ENCODE measurements around the gene NUDT8. TPM values are rescaled to one million over a fixed set of nuclear protein-coding genes. Genes with fewer than 3 reads are reported as not detected.
"Not testable (repeated sequence)": the region's sequence is repeated elsewhere in the genome, so short reads cannot be mapped to it uniquely, and the experiment has no call there.

NUDT8 gene
- total RNA-seq, 2 donors from 2014 or later: 9.9 to 11.5 TPM

DNA sequence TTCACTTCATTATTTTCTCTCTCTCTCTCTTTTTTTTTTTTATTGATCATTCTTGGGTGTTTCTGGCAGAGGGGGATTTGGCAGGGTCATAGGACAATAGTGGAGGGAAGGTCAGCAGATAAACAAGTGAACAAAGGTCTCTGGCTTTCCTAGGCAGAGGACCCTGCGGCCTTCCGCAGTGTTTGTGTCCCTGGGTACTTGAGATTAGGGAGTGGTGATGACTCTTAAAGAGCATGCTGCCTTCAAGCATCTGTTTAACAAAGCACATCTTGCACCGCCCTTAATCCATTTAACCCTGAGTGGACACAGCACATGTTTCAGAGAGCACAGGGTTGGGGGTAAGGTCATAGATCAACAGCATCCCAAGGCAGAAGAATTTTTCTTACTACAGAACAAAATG lies 32.3 kb downstream of the NUDT8 start:
- ATAC-seq; H3K9me3 Mint-ChIP-seq; H3K27me3 Mint-ChIP-seq; H3K4me3 Mint-ChIP-seq; H3K36me3 Mint-ChIP-seq; DNase-seq (ENCODE audit: low spot score): not testable (repeated sequence)
- Mint-ChIP-seq H3K27ac (peak overlapping the region in 1 of 2 donors; percentile 68), H3K4me1 (ENCODE audit: low read depth in 2 of 2) (peaks cover 21 to 28% of the 10 kb centered on the region in 2 donors)

DNA sequence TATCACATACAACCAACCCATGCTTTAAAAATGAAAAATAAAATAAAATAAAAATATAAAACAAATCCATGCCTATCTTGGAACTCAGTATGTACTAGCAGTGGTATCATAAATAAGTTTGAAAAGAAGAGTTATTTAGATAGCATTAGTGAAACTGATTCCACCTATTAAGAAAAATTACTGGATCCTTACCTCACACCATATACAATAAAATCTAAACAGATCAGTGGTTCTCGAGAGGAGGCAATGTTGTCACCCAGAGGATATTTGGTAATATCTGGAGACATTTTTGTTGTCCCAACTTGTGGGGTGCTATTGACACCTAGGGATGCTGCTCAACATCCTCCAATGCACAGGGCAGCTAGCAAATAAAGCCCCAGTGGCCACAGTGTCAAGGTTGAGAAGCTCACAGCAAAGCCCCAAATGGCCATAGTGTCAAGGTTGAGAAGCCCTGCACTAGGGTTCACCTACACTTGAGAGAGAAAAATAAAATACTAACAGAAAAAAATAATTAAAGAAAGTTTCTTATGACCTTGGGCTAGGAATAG lies 32.9 kb downstream of the NUDT8 start:
- ATAC-seq: peak in 1 of 2 donors; percentile 74
- no peaks in the 10 kb centered on the region for H3K9me3 Mint-ChIP-seq
- peak overlapping the region in 1 of 2 donors; percentile 68 for H3K27ac Mint-ChIP-seq
- DNase-seq (ENCODE audit: low spot score): no peak
- no peaks in the 10 kb centered on the region for H3K36me3 Mint-ChIP-seq
- peaks cover 21 to 28% of the 10 kb centered on the region in 2 donors for H3K4me1 Mint-ChIP-seq (ENCODE audit: low read depth in 2 of 2)
- H3K4me3 Mint-ChIP-seq: no peak overlapping the region
- H3K27me3 Mint-ChIP-seq: no peaks in the 10 kb centered on the region

- no peak for ATAC-seq
- H3K9me3 Mint-ChIP-seq: no peaks in the 10 kb centered on the region
- H3K27me3 Mint-ChIP-seq: no peaks in the 10 kb centered on the region
- peaks cover 3 to 6% of the 10 kb centered on the region in 2 donors for H3K4me1 Mint-ChIP-seq (ENCODE audit: low read depth in 2 of 2)
- H3K36me3 Mint-ChIP-seq: no peaks in the 10 kb centered on the region
- H3K4me3 Mint-ChIP-seq: no peak overlapping the region
- no peak for DNase-seq (ENCODE audit: low spot score)
- H3K27ac Mint-ChIP-seq: no peak overlapping the region
Measured at GRCh38 chr11:67594480-67594879, 35.3 kb downstream of the NUDT8 start.

- Mint-ChIP-seq H3K27ac (no peak overlapping the region), H3K36me3 (no peaks in the 10 kb centered on the region), H3K27me3 (no peaks in the 10 kb centered on the region), H3K9me3 (no peaks in the 10 kb centered on the region), H3K4me3 (no peak overlapping the region), H3K4me1 (ENCODE audit: low read depth in 2 of 2) (peaks cover 0 to 4% of the 10 kb centered on the region in 2 donors)
- DNase-seq (ENCODE audit: low spot score): no peak
- ATAC-seq: no peak
Measured at GRCh38 chr11:67593565-67593905, 36.2 kb downstream of the NUDT8 start.

- ATAC-seq (no peak), DNase-seq (ENCODE audit: low spot score) (no peak)
- Mint-ChIP-seq H3K4me1 (ENCODE audit: low read depth in 2 of 2) (peaks cover 1 to 5% of the 10 kb centered on the region in 2 donors), H3K27ac (no peak overlapping the region), H3K36me3 (no peaks in the 10 kb centered on the region), H3K9me3 (no peaks in the 10 kb centered on the region), H3K27me3 (no peaks in the 10 kb centered on the region), H3K4me3 (no peak overlapping the region)
Measured at GRCh38 chr11:67592880-67593564, 36.7 kb downstream of the NUDT8 start.

DNA sequence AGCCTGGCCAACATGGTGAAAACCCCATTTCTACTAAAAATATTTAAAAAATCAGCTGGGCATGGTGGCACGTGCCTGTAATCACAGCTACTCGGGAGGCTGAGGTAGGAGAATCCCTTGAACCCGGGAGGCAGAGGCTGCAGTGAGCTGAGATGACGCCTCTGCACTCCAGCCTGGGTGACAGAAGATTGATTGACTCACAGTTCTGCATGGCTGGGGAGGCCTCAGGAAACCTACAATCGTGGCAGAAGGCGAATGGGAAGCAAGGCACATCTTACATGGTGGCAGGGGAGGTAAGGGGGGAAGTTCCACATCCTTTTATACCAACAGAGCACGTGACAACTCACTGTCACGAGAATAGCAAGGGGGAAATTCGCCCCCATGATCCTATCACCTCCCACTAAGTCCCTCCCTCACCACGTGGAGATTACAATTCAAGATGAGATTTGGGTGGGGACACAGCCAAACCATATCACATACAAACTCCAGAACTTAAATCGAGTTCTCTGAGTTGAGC lies 40.8 kb downstream of the NUDT8 start:
- not testable (repeated sequence) for H3K27ac Mint-ChIP-seq

GRCh38 chr11:67588136-67588503 lies 41.6 kb downstream of the NUDT8 start:
- H3K27ac Mint-ChIP-seq: no peak overlapping the region
- peaks cover 36 to 37% of the 10 kb centered on the region in 2 donors for H3K4me1 Mint-ChIP-seq (ENCODE audit: low read depth in 2 of 2)
- H3K36me3 Mint-ChIP-seq: peaks cover 20% of the 10 kb centered on the region
- H3K4me3 Mint-ChIP-seq: no peak overlapping the region
- ATAC-seq (no peak), DNase-seq (ENCODE audit: low spot score) (no peak)
- no peaks in the 10 kb centered on the region for H3K27me3 Mint-ChIP-seq
- H3K9me3 Mint-ChIP-seq: no peaks in the 10 kb centered on the region

More for the DNA sequence above, 40.8 kb downstream of the NUDT8 start:
- Mint-ChIP-seq H3K36me3 (peaks cover 20% of the 10 kb centered on the region), H3K4me1 (ENCODE audit: low read depth in 2 of 2) (peaks cover 32 to 33% of the 10 kb centered on the region in 2 donors)
- not testable (repeated sequence) for H3K4me3 Mint-ChIP-seq; H3K27me3 Mint-ChIP-seq; DNase-seq (ENCODE audit: low spot score); ATAC-seq; H3K9me3 Mint-ChIP-seq

DNA sequence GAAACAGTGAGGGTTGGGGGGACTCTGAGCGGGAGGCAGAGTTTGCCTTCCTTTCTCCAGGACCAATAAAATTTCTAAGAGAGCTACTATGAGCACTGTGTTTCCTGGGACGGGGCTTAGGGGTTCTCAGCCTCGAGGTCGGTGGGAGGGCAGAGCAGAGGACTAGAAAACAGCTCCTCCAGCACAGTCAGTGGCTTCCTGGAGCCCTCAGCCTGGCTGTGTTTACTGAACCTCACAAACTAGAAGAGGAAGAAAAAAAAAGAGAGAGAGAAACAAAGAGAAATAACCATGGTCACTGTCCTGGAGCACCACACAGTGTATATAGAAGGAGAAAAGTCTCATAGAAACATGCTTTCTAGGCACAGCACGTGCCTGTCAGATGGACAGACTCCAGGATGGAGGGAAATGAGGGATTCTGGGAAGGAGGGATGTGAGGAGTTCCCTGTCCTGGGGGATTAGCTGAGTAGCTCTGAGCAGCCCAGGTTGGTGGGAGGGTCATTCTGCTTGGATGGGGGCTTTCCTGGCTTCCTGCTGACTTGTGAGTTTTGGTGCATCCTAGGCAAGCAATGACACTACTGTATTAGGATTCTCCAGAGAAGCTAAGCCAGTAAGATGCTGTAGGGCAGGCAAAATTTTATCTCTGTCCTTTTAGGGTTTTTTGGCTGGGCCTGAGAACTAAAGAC lies 43.0 kb downstream of the NUDT8 start:
- no peaks in the 10 kb centered on the region for H3K27me3 Mint-ChIP-seq
- no peak overlapping the region for H3K4me3 Mint-ChIP-seq
- no peak for DNase-seq (ENCODE audit: low spot score)
- peaks cover 46 to 50% of the 10 kb centered on the region in 2 donors for H3K4me1 Mint-ChIP-seq (ENCODE audit: low read depth in 2 of 2)
- H3K9me3 Mint-ChIP-seq: no peaks in the 10 kb centered on the region
- peak overlapping the region; percentile 52 to 58 for H3K27ac Mint-ChIP-seq
- no peak for ATAC-seq
- peaks cover 20% of the 10 kb centered on the region for H3K36me3 Mint-ChIP-seq

DNA sequence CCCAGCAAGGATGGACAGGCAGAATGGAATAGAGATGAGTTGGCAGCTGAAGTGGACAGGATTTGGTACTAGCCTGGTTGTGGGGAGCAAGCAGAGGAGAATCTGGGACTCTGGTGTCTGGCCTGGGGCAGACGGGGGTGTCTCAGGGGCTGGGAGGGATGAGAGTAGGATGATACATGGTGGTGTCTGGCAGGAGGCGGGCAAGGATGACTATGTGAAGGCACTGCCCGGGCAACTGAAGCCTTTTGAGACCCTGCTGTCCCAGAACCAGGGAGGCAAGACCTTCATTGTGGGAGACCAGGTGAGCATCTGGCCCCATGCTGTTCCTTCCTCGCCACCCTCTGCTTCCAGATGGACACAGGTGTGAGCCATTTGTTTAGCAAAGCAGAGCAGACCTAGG lies 43.8 kb downstream of the NUDT8 start:
- Mint-ChIP-seq H3K9me3 (no peaks in the 10 kb centered on the region), H3K4me3 (peak overlapping the region; percentile 73), H3K27me3 (no peaks in the 10 kb centered on the region), H3K36me3 (peaks cover 20% of the 10 kb centered on the region), H3K27ac (peak overlapping the region; percentile 52 to 58), H3K4me1 (ENCODE audit: low read depth in 2 of 2) (peaks cover 46 to 50% of the 10 kb centered on the region in 2 donors)
- ATAC-seq (no peak), DNase-seq (ENCODE audit: low spot score) (no peak)

DNA sequence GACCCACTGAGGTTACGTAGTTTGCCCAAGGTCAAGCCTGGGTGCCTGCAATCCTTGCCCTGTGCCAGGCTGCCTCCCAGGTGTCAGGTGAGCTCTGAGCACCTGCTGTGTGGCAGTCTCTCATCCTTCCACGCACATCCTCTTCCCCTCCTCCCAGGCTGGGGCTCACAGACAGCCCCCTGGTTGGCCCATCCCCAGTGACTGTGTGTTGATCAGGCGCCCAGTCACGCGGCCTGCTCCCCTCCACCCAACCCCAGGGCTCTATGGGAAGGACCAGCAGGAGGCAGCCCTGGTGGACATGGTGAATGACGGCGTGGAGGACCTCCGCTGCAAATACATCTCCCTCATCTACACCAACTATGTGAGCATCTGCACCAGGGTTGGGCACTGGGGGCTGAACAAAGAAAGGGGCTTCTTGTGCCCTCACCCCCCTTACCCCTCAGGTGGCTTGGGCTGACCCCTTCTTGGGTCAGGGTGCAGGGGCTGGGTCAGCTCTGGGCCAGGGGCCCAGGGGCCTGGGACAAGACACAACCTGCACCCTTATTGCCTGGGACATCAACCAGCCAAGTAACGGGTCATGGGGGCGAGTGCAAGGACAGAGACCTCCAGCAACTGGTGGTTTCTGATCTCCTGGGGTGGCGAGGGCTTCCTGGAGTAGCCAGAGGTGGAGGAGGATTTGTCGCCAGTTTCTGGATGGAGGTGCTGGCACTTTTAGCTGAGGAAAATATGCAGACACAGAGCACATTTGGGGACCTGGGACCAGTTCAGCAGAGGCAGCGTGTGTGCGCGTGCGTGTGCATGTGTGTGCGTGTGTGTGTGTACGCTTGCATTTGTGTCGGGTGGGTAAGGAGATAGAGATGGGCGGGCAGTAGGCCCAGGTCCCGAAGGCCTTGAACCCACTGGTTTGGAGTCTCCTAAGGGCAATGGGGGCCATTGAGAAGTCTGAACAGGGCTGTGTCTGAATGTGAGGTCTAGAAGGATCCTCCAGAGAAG lies 44.6 kb downstream of the NUDT8 start:
- Mint-ChIP-seq H3K9me3 (no peaks in the 10 kb centered on the region), H3K36me3 (peaks cover 20% of the 10 kb centered on the region), H3K27ac (peak overlapping the region; percentile 52 to 58), H3K4me3 (peak overlapping the region; percentile 73), H3K27me3 (no peaks in the 10 kb centered on the region), H3K4me1 (ENCODE audit: low read depth in 2 of 2) (peaks cover 51 to 55% of the 10 kb centered on the region in 2 donors)
- ATAC-seq (no peak), DNase-seq (ENCODE audit: low spot score) (no peak)

GRCh38 chr11:67584205-67584880 lies 45.4 kb downstream of the NUDT8 start:
- Mint-ChIP-seq H3K27me3 (no peaks in the 10 kb centered on the region), H3K27ac (peak overlapping the region; percentile 52 to 58), H3K9me3 (no peaks in the 10 kb centered on the region), H3K4me3 (peak overlapping the region; percentile 73), H3K36me3 (peaks cover 20% of the 10 kb centered on the region), H3K4me1 (ENCODE audit: low read depth in 2 of 2) (peaks cover 58 to 63% of the 10 kb centered on the region in 2 donors)
- DNase-seq (ENCODE audit: low spot score) (no peak), ATAC-seq (peak; percentile 2 to 34)

- peak within 1 kb of the TSS; percentile 58 to 78 for H3K27ac Mint-ChIP-seq
- DNase-seq (ENCODE audit: low spot score) (peak; percentile 91), ATAC-seq (peak; percentile 96 to 97)
- H3K36me3 Mint-ChIP-seq: peaks cover 20% of the 10 kb centered on the region
- H3K4me1 Mint-ChIP-seq (ENCODE audit: low read depth in 2 of 2): peaks cover 62 to 68% of the 10 kb centered on the region in 2 donors
- H3K27me3 Mint-ChIP-seq: no peaks in the 10 kb centered on the region
- peak within 1 kb of the TSS; percentile 92 for H3K4me3 Mint-ChIP-seq
- no peaks in the 10 kb centered on the region for H3K9me3 Mint-ChIP-seq
Measured at GRCh38 chr11:67583247-67584204, 46.2 kb downstream of the NUDT8 start, which contains the start of gene GSTP1. Gene GSTP1 (plus strand): TSS chr11:67583812. CDS start chr11:67583844, 32 bp downstream.
